Chondrocyte (in vitro differentiated cells): Measurements from ENCODE around the gene TTC36. TPM values are rescaled to one million over a fixed set of nuclear protein-coding genes. Genes with fewer than 3 reads are reported as not detected.

Source experiments
- DNase-seq: peaks from one replicate; pipeline ENCODE4 v3.0.0; 2021; ENCODE audit warnings: mixed read lengths, low spot score
- H3K27ac Mint-ChIP-seq: one replicate; pipeline ENCODE4 v1.8.0; 2021; ENCODE audit warnings: mild to moderate bottlenecking, moderate library complexity, mixed read lengths; ENCODE audit not compliant: unreplicated experiment
- H3K27me3 Mint-ChIP-seq: 2 replicates; pipeline ENCODE4 v1.8.0; 2021; ENCODE audit warnings: low read depth, mixed read lengths
- H3K36me3 Mint-ChIP-seq: 2 replicates; pipeline ENCODE4 v1.8.0; 2021; ENCODE audit warnings: low read depth, mixed read lengths
- H3K4me1 Mint-ChIP-seq: 2 replicates; pipeline ENCODE4 v1.8.0; 2021; ENCODE audit warnings: low read depth, mild to moderate bottlenecking, mixed read lengths
- H3K4me3 Mint-ChIP-seq: one replicate; pipeline ENCODE4 v1.8.0; 2021; ENCODE audit warnings: mild to moderate bottlenecking, moderate library complexity, mixed read lengths; ENCODE audit not compliant: unreplicated experiment
- H3K9me3 Mint-ChIP-seq: 2 replicates; pipeline ENCODE4 v1.8.0; 2021; ENCODE audit warnings: low read depth, mixed read lengths
- total RNA-seq: library from RNA; stranded (reverse); gene quantifications from 3 replicates; pipeline ENCODE4 v1.2.1, GENCODE V29; 2021
- TF ChIP-seq, protein P1 (sequence below): fragments of 200-600 bp; sonication (generic); IDR thresholded peaks from 2 replicates; pipeline ENCODE4 v1.5.0; 2021; ENCODE audit warnings: antibody characterized with exemption, mild to moderate bottlenecking, moderate library complexity

Gene TTC36
- total RNA-seq, 1 donor from 2014 or later: 0.27 TPM

DNA sequence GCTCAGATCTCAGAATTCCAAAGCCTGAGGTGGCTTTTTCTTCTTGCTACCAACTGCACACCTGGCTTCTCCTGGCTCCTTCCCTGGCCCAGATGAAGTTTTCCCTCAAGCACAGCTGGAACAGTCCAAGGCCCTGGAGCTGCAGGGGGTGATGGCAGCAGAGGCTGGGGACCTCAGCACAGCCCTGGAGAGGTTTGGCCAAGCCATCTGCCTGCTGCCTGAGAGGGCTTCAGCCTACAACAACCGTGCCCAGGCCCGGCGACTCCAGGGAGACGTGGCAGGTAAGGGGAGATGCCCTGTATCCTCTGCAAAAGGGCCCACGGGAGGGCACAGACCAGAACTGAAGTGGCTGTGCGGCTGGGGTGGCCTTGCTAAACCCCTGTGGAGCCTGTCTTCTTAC lies 1.2 kb downstream of the TTC36 start:
- no peaks in the 10 kb centered on the region for H3K27me3 Mint-ChIP-seq
- TF ChIP-seq, protein P1, sequence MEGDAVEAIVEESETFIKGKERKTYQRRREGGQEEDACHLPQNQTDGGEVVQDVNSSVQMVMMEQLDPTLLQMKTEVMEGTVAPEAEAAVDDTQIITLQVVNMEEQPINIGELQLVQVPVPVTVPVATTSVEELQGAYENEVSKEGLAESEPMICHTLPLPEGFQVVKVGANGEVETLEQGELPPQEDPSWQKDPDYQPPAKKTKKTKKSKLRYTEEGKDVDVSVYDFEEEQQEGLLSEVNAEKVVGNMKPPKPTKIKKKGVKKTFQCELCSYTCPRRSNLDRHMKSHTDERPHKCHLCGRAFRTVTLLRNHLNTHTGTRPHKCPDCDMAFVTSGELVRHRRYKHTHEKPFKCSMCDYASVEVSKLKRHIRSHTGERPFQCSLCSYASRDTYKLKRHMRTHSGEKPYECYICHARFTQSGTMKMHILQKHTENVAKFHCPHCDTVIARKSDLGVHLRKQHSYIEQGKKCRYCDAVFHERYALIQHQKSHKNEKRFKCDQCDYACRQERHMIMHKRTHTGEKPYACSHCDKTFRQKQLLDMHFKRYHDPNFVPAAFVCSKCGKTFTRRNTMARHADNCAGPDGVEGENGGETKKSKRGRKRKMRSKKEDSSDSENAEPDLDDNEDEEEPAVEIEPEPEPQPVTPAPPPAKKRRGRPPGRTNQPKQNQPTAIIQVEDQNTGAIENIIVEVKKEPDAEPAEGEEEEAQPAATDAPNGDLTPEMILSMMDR: no peak
- no peaks in the 10 kb centered on the region for H3K9me3 Mint-ChIP-seq
- no peak overlapping the region for H3K4me3 Mint-ChIP-seq
- no peak for DNase-seq
- H3K4me1 Mint-ChIP-seq: peaks cover 24% of the 10 kb centered on the region
- no peak overlapping the region for H3K27ac Mint-ChIP-seq
- peaks cover 8% of the 10 kb centered on the region for H3K36me3 Mint-ChIP-seq

DNA sequence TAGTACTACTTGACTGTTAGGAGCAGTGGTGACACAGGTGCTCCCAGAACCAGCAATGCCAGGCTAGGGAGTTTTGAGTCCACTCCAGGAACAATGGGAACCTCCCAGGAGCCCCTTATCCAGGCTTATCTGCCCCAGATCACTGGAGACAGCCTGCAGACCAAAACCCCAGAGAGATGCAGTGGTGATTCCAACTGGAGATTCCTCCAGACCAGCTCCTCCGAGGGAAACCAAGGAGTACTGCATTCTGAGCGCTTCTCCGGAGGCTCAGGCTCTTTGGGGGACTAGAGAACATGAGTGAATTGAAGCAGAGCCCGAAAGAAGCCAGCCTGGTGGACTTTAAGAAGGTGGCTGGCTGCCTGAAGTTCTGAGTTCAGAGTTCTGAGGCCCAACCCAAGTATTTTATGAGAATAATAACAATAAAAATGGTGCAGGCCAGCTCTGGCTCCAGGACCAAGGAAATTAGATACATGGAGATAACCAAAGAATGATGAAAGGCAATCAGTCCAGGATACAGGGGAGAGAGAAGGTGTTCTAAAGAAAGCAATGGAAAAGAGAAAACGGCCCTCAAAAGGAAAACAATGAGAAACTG lies 2.4 kb downstream of the TTC36 start:
- Mint-ChIP-seq H3K4me1 (peaks cover 24% of the 10 kb centered on the region), H3K36me3 (peaks cover 4% of the 10 kb centered on the region), H3K27me3 (no peaks in the 10 kb centered on the region), H3K9me3 (no peaks in the 10 kb centered on the region), H3K27ac (peak overlapping the region; percentile 1), H3K4me3 (peak overlapping the region; percentile 69)
- TF ChIP-seq, protein P1: no peak
- no peak for DNase-seq

- Mint-ChIP-seq H3K4me1 (peaks cover 24% of the 10 kb centered on the region), H3K36me3 (peaks cover 2% of the 10 kb centered on the region), H3K4me3 (peak overlapping the region; percentile 69), H3K9me3 (no peaks in the 10 kb centered on the region), H3K27ac (peak overlapping the region; percentile 1), H3K27me3 (no peaks in the 10 kb centered on the region)
- TF ChIP-seq, protein P1: no peak
- DNase-seq: no peak
These were observed 3.0 kb downstream of the TTC36 start for GRCh38 chr11:118530180-118530682.

DNA sequence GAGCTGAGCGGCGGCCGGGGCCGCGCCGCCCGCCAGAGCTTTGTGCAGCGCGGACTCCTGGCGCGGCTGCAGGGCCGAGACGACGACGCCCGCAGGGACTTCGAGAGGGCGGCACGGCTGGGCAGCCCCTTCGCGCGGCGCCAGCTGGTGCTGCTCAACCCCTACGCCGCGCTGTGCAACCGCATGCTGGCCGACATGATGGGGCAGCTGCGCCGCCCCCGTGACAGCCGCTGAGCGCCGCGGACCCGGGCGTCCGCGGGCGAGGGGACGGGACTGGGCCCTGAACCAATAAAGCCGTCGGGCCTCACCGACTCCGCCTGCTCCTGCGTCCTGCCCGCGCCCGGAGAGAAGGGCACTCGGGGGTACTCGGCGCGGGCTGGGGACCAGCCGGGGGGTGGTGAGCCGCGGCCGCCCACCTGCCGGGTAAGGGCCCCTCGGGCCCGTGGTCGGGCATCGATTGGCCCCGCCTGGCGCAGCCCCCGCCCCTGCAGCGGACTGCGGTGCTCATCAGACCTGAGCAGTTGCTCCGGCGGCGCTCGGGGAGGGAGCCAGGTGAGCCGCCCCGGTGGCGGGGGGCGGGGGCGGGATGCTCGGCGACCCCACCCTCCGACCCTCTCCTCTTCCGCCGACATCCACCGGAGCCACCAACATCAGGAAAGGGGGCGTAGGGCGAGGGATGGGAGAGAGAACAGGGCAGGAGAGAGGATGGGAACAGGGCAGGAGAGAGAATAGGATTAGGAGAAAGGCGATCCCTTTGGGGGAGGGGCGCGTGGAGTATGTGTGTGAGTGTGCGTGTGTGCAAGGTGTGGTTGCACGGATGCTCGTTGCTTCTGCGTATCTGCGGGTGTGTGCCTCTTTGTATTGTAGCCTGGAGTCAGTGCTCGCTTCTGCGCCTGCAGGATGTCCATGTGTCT lies 3.7 kb downstream of the TTC36 start, which contains the start of gene TMEM25:
Gene TMEM25, plus strand, starts transcription at position 510 of the 914 bp plus-strand sequence. CDS start 610 bp downstream, outside the sequence.
- Mint-ChIP-seq H3K27me3 (no peaks in the 10 kb centered on the region), H3K4me3 (peak within 1 kb of the TSS; percentile 92), H3K9me3 (no peaks in the 10 kb centered on the region), H3K36me3 (peaks cover 2% of the 10 kb centered on the region), H3K4me1 (peaks cover 24% of the 10 kb centered on the region), H3K27ac (peak within 1 kb of the TSS; percentile 42)
- TF ChIP-seq, protein P1: no peak
- no peak for DNase-seq

DNA sequence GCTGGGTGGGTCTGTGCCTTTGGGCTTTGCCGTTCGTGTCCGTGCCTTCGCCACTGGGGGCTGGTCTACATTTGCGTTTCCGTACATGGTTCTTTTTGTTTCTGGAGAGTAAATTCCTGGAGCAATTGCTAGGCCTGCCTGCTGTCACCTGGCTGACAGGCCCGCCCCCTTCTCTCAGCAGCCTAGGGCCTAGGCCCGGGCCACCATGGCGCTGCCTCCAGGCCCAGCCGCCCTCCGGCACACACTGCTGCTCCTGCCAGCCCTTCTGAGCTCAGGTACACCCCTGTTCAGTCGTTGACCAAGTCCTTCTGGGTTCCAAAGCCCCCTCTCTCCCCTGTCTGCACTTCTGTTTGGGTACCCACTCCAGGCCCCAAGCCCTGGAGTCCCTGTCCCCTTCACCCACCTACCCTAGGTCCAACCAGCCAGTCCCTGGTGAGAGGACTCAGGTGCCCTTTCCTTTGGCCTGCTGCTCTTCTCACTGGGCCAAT lies 4.4 kb downstream of the TTC36 start:
- Mint-ChIP-seq H3K9me3 (no peaks in the 10 kb centered on the region), H3K36me3 (peaks cover 2% of the 10 kb centered on the region), H3K4me3 (peak overlapping the region; percentile 92), H3K4me1 (peaks cover 24% of the 10 kb centered on the region), H3K27ac (peak overlapping the region; percentile 42), H3K27me3 (no peaks in the 10 kb centered on the region)
- DNase-seq: no peak
- TF ChIP-seq, protein P1: no peak
